Adrenal gland (tissue), 12 donors: ENCODE data around the gene NHSL2. TPM values are rescaled to one million over a fixed set of nuclear protein-coding genes. Genes with fewer than 3 reads are reported as not detected.

ENCODE experiments used
- DNase-seq, 7 donors: peaks; one replicate each; pipeline ENCODE4 v3.0.0-alpha.2; 2019 to 2020
- H3K27ac ChIP-seq, 5 donors: fragments of 200-600 bp; sonication (generic) in 4 of 5; 1 replicate in 3 of 5; 2 replicates in 2 of 5; pipeline versions ENCODE4 v1.5.1 to v1.8.0; 2016 to 2020; ENCODE audit warnings: mild to moderate bottlenecking in 1 of 5
- H3K27me3 ChIP-seq: fragments of 200-600 bp; 2 replicates; pipeline ENCODE4 v1.8.0; 2021
- H3K36me3 ChIP-seq, 2 donors: fragments of 200-600 bp; replicated peaks in 1 of 2; 1 replicate in 1 of 2; 2 replicates in 1 of 2; pipeline versions ENCODE4 v1.5.1 to v1.8.0; 2018 to 2022
- H3K4me1 ChIP-seq, 2 donors: fragments of 200-600 bp; replicated peaks in 1 of 2; 1 replicate in 1 of 2; 2 replicates in 1 of 2; pipeline versions ENCODE4 v1.5.1 to v1.8.0; 2018 to 2021
- H3K4me3 ChIP-seq, 4 donors: fragments of 200-600 bp; sonication (generic) in 3 of 4; one replicate each; pipeline ENCODE4 v1.5.1; 2016 to 2018
- H3K9me3 ChIP-seq, 3 donors: fragments of 200-600 bp; sonication (generic) in 1 of 3; replicated peaks in 1 of 3; 1 replicate in 2 of 3; 2 replicates in 1 of 3; pipeline versions ENCODE4 v1.5.1 to v1.8.0; 2016 to 2021
- CTCF ChIP-seq, 6 experiments: fragments of 450-650 bp in 4 of 6; fragments of 200-600 bp in 2 of 6; sonication (generic) in 1 of 6; IDR thresholded peaks; 1 replicate in 5 of 6; 2 replicates in 1 of 6; pipeline versions ENCODE4 v1.5.1 to v1.8.0; 2016 to 2021; ENCODE audit warnings: antibody characterized with exemption in 6 of 6, mild to moderate bottlenecking in 2 of 6, moderate library complexity in 1 of 6
- POLR2A ChIP-seq, 2 donors: fragments of 450-650 bp; IDR thresholded peaks; one replicate each; pipeline ENCODE4 v1.6.1; 2017; ENCODE audit warnings: antibody characterized with exemption in 2 of 2, mild to moderate bottlenecking in 2 of 2, moderate library complexity in 1 of 2
- WGBS, 4 donors: extraction: QIAGEN DNeasy Blood & Tissue Kit in 2 of 4; methylation state at CpG; one replicate each; pipeline versions ENCODE4 v1.1.5 to v1.1.7; 2013 to 2017; 5-methylcytosine and 5-hydroxymethylcytosine counted together
- intact Hi-C, 2 donors: fragments of 100-400 bp; cut with DNase I; formaldehyde crosslinking; loops; one replicate each; pipeline versions ENCODE4 v1.14.1 to v1.15.0; 2022 to 2023
- polyA plus RNA-seq, 3 donors: library from polyadenylated mRNA; stranded (reverse); fragments of 200-250 nt in 2 of 3; fragments of 350-450 nt in 1 of 3; fragmentation: Illumina TruSeq in 1 of 3; extraction: RNeasy Lipid Tissue Mini Kit (QIAGEN cat#74804) in 1 of 3; gene quantifications; one replicate each; pipeline ENCODE4 v1.2.3, GENCODE V29; 2013 to 2014
- total RNA-seq, 9 donors: library from RNA; depleted of rRNA in 4 of 9; stranded (reverse); fragments of >200 nt in 4 of 9; fragments of 120-200 nt in 1 of 9; fragmentation: NEBNext Ultra II Directional in 1 of 9; extraction: Animal tissue kit (Norgen Biotek cat#: 25700) in 1 of 9; gene quantifications; one replicate each; pipeline versions ENCODE4 v1.1.0 to v1.2.4, GENCODE V29; 2013 to 2023
- donor health status: healthy with polysubstance abuse.
- donor health status: Bipolar disorder and iron deficiency.
- donor health status: DM: yes; HTN: yes; CAD: no.
- donor health status: DM: no; HTN: no; CAD: no.
- donor health status: DM: no; HTN: no; CAD: no.
- donor health status: DM: yes; HTN: yes; CAD: no.

The NHSL2 gene
- total and polyA plus RNA-seq, 12 donors, result 1.3 to 18.2 (median 4.8) TPM

DNA sequence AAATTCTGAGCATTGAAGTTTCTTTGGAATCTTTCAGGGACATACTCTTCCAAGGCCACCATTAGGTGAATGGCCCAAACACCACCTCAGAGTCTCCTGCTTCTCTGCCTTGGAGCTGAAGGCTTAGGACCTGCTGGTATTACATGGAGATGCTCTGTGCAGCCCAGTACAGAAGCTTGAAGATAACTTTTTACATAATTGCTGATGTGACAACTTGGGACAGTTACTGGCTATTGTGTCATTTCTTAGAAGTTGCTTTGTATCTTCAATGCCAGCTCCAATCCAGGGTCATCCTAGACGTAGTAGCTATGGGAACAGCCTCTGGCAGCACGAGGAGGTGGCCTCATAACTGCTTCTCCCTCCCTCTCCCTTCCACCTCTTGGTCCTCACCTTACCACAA is 160.6 kb downstream of the NHSL2 start:
- Histone ChIP-seq H3K9me3 (no peaks in the 10 kb centered on the region), H3K36me3 (no peaks in the 10 kb centered on the region), H3K4me1 (no peaks in the 10 kb centered on the region), H3K27ac (no peak overlapping the region), H3K4me3 (no peak overlapping the region), H3K27me3 (peaks cover 10% of the 10 kb centered on the region)
- 13 to 17% (median 16%) methylated on average over 2 of the region's 2 CpGs for WGBS, 4 donors
- intact Hi-C loops, result no loop called here
- DNase-seq, result peak in 1 of 7 donors; percentile 14
- TF ChIP-seq CTCF (IDR thresholded peaks at IDR 0.05) (no peak), POLR2A (IDR thresholded peaks at IDR 0.05) (no peak)

GRCh38 chrX:72073633-72074032 is 163.0 kb downstream of the NHSL2 start:
- TF ChIP-seq POLR2A (IDR thresholded peaks at IDR 0.05) (no peak), CTCF (IDR thresholded peaks at IDR 0.05) (no peak)
- peaks cover 7% of the 10 kb centered on the region for H3K27me3 ChIP-seq
- H3K4me3 ChIP-seq, result no peak overlapping the region
- intact Hi-C loops, result no loop called here
- H3K36me3 ChIP-seq, result no peaks in the 10 kb centered on the region
- no peaks in the 10 kb centered on the region for H3K9me3 ChIP-seq
- DNase-seq, result no peak
- no peak overlapping the region for H3K27ac ChIP-seq
- no peaks in the 10 kb centered on the region for H3K4me1 ChIP-seq
- 73 to 79% (median 77%) methylated on average over 1 of the region's 1 CpG; no CpG with 5 or more reads in 1 of the 4 donors for WGBS, 4 donors

DNA sequence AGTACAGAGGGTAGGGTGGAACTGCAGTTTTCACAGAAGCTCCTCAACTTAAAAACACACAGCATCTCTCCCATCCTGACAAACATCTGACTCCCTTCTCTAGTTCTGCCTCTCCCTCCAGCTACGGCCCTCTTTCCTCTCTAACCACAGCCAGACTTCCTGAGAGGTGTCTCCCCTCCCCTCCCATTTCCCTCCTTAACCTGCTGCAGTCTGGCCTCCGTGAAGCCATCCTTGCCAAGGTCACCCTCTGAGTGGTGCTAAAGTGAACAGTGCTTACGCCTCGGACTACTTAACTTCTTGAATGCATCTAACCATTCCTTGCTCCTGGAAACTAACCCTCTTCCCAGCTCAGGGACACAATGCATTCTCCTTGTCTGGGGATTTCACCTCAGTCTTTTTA is 167.8 kb downstream of the NHSL2 start:
- H3K4me1 ChIP-seq, result peaks cover 0 to 3% of the 10 kb centered on the region in 2 donors
- H3K9me3 ChIP-seq, result no peaks in the 10 kb centered on the region
- WGBS, 4 donors, result 59 to 73% (median 66%) methylated on average over 4 of the region's 4 CpGs
- TF ChIP-seq CTCF (IDR thresholded peaks at IDR 0.05) (no peak), POLR2A (IDR thresholded peaks at IDR 0.05) (no peak)
- no peak overlapping the region for H3K27ac ChIP-seq
- no peaks in the 10 kb centered on the region for H3K36me3 ChIP-seq
- H3K4me3 ChIP-seq, result no peak overlapping the region
- intact Hi-C loops, result no loop called here
- DNase-seq, result no peak
- peaks cover 4% of the 10 kb centered on the region for H3K27me3 ChIP-seq

- intact Hi-C loops, result no loop called here
- Histone ChIP-seq H3K27ac (peak overlapping the region in 1 of 5 donors; percentile 8), H3K9me3 (no peaks in the 10 kb centered on the region), H3K4me1 (peaks cover 0 to 3% of the 10 kb centered on the region in 2 donors), H3K36me3 (no peaks in the 10 kb centered on the region), H3K4me3 (no peak overlapping the region), H3K27me3 (peaks cover 10% of the 10 kb centered on the region)
- TF ChIP-seq POLR2A (IDR thresholded peaks at IDR 0.05) (no peak), CTCF (IDR thresholded peaks at IDR 0.05) (no peak)
- WGBS, 4 donors, result 68 to 74% (median 73%) methylated on average over 3 to 12 of the region's 12 CpGs
- peak in 3 of 7 donors; percentile 22 to 58 (median 37) for DNase-seq
These were observed 169.0 kb downstream of the NHSL2 start for GRCh38 chrX:72079607-72080006.
